IPS-18c (cell line): ENCODE results near the gene INPP5K.
"Not testable (repeated sequence)": the region's sequence is repeated elsewhere in the genome, so short reads cannot be mapped to it uniquely, and the experiment has no call there.

Source experiments
- H3K4me3 ChIP-seq: 2 replicates; pipeline ENCODE4 v1.7.0; 2013; ENCODE audit warnings: low read depth, mild to moderate bottlenecking, low read length, moderate library complexity; ENCODE audit not compliant: insufficient read depth
- H3K9me3 ChIP-seq: one replicate; pipeline ENCODE4 v1.6.1; 2013; ENCODE audit warnings: mild to moderate bottlenecking, low read length, moderate library complexity; ENCODE audit not compliant: control insufficient read depth, insufficient read depth

Gene INPP5K

DNA sequence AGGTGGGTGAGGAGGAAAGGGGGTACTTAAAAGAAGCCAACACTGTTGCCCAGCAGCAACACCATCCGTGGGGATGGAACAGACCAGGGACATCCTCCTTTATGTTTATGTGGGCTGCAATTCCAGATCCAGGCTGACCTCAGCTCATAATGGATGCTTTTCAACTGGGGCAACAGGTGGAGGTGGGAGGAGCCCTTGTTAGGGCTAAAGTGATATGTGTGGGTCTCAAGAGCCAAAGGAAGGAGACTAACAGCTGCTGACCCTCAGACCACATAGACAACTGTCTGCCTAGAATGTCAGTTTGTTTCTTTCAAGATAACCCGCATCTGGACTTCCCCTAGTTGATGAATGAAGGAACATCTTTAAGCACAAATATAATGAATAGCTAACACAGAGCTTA is 2.0 kb upstream of the INPP5K start:
- Histone ChIP-seq H3K4me3 (no peak overlapping the region), H3K9me3 (no peaks in the 10 kb centered on the region)

DNA sequence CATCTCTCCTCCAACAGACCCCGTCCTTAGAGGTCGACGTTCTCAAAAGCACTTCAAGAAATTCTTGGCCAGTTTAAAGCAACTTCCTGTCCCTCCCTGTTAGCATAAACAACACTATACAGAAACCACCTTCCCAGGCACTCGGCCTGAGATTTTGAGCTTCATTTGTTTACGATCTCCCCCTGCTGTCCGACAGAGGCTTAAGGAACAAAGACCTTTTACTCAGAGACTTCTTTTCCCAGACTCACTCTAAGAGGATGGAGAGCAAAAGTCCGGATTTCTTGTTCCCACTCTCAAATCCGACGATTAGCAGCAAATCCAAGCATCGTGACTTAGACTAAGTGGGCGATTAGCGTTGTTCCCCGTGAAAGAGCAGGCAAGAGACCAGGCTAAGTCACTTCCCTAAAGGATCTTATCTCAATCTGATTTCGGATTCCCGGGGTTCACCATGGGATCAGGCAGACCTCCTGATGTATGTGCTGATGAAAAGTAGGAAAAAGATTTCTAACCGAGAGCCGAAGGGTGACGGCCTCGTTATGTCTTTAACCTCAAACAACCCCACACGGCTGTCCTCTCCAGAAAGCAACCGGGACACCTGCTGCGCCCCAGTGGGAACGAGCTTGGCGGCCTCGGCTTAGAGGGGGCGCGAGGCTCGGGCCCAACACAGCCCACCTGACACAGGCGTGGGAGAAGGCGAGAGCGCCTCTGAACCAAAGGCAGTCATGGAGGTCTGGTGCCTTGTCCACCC is 598 bp downstream of the INPP5K start:
- Histone ChIP-seq H3K9me3 (no peaks in the 10 kb centered on the region), H3K4me3 (peak overlapping the region; percentile 91)

DNA sequence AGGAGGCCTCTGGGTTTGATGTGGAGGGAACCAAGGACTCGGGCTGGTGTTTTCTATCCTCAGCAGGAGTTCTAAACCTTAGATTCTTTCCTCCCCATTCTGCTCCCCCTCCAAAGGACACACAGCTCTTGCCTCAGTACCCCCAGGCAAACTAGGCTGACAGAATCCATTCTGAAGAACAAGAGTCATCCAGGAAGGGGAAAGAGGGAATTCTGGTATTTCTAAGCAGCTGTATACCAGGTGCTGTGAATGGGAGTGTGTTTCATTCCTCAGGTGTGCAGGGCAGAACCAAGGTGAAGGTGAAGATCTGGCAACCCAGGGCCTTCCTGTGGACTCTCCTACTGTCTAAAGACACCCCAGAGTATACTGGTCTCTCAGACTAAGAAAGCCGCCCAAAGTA is 4.1 kb downstream of the INPP5K start:
- H3K9me3 ChIP-seq: no peaks in the 10 kb centered on the region
- no peak overlapping the region for H3K4me3 ChIP-seq

DNA sequence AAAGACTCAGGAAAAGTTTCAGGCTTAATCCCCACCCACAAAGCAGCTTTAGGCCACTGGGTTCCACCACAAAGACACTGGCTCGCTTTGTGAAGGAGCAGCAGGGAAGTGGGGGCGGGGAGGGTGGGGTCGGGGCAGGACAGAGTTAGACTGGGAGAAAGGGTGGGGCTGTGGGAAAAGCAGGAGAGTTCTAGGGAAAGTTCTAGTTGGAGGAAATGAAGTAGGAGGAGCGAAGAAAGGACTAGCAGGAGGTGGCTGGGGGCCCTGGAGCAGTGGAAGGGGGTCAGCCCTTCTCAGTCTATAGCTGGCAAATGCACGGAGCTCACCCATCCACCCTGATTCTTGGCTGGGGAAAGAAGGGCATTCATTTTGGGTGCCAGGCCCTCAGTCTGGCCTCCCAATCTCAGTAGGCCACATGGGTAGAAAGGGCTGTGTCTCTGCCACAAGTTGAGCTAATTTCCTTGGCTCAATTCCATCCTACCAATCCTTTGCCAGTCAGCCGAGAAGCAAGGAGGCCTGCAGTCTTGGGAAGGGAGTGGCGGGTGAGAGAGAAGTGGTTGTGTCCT is 4.6 kb downstream of the INPP5K start:
- Histone ChIP-seq H3K4me3 (no peak overlapping the region), H3K9me3 (no peaks in the 10 kb centered on the region)

DNA sequence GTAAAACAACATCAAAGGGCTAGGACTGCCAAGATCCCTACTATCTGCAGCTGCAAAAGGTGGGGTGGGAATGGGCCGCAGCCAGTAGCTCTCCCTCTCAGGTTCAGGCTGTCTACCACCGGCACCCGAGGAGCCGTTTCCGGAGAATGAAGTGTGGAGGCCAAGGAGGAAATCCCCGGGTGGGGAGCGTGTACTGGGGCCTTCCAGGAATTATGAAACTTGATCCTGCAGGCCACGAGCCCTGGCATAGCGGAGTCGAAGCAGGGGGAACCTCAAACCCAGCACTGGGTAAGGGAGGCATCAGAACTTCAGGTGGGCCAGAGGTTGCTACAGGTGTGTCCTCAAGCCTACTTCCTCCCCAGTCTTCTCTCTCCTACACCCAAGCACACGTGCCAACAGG is 5.1 kb downstream of the INPP5K start:
- Histone ChIP-seq H3K4me3 (no peak overlapping the region), H3K9me3 (no peaks in the 10 kb centered on the region)

DNA sequence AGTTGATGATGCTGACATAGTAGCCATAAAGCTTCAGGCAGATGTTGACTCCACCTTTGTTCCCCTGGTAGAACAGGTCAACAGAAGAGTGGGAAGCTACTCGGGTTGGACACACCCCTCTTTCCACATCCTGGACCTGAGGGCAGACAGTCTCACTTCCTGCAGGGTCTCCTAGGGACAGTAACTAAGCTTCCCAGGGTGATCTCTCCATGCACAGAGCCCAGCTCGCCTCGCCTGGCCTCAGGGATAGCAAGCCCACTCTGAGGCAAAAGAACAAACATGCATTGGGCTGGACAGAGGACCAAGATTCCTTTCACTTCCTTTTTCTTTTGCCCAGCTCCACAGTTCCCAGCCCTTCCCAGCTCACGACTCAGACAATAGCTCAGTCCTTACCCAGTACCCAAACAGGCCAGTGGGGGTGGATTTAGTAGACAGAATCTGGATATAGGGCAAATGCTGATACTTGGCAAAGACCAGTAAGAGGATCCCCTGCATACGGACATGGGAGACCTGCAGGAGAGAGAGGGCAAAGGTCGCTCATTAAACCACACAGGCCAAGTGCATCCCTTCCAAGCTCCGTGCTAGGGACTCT is 7.0 kb downstream of the INPP5K start:
- H3K9me3 ChIP-seq: no peaks in the 10 kb centered on the region
- no peak overlapping the region for H3K4me3 ChIP-seq

DNA sequence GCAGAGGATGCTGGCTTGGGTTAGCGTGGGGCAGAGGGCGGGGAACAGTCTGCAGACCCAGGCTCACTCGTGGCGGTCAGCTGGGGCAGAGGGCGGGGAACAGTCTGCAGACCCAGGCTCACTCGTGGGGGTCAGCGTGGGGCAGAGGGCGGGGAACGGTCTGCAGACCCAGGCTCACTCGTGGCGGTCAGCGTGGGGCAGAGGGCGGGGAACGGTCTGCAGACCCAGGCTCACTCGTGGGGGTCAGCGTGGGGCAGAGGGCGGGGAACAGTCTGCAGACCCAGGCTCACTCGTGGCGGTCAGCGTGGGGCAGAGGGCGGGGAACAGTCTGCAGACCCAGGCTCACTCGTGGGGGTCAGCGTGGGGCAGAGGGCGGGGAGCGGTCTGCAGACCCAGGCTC is 7.7 kb downstream of the INPP5K start:
- not testable (repeated sequence) for H3K9me3 ChIP-seq, H3K4me3 ChIP-seq

DNA sequence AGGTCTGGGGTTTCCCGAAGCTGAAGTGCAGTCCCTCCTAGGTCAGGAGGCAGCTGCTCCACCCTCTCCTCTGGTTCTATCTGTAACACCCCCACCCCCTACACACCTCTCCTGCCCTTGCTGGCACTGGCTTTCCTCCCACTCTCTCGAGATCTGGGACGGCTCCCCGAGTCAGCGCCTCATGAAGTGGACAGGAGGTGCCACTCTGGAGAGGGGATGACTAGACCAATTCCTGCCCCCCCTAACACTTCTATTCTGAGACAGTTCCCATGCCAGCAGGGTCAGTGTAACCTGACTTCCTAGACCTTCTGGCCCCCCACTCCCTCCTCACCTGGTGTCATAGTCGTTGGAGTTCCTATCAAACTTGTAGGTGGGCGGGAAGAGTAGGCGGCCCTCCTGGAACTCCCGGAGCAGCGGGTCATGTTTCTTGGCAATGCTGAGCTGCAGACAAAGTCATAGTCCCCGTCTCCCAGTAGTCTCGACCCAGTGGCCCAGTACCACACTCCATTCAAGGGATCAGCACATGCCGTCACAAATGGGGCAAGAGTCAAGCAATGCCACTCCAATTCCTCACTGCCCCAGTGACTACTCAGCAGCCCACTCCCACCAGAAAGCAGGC is 9.7 kb downstream of the INPP5K start:
- Histone ChIP-seq H3K4me3 (no peak overlapping the region), H3K9me3 (no peaks in the 10 kb centered on the region)

DNA sequence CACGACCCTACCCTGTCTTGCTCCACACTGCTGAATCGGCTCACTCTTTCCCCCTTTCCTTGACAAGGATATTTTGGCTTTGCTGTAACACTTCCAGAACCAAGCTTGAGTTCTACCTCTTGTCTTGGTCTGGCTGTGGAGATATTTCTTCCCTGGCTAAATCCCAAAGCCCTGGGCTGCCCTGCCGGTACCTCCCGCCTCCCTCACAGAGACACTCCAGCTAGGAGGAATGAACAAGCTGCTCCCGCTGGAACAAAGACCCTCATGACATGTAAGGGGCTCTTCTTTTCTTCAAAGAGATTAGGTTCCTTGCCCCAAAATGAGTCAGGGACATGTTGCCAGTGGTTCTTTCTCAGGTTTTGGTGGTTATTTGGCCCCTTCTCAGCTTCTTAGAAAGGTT is 10.8 kb downstream of the INPP5K start:
- Histone ChIP-seq H3K4me3 (no peak overlapping the region), H3K9me3 (no peaks in the 10 kb centered on the region)

DNA sequence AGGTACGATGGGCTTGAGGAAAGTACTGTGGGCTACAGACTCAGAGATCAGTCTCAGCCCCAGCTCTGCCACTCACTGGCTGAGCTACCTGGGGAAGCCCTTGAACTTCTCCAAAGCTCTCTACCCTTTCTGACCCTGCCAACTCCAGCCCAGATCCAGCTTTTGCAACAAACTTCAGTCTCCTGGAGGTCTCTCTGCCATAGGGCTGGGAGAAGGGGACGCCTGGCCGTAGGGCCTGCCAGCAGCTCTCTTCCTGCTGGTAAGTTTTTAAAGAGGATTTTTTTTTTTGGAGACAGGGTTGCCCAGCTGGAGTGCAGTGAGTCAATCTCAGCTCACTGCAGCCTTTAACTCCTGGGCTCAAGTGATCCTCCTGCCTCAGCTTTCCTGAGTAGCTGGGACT is 11.5 kb downstream of the INPP5K start:
- no peak overlapping the region for H3K4me3 ChIP-seq
- H3K9me3 ChIP-seq: no peaks in the 10 kb centered on the region

DNA sequence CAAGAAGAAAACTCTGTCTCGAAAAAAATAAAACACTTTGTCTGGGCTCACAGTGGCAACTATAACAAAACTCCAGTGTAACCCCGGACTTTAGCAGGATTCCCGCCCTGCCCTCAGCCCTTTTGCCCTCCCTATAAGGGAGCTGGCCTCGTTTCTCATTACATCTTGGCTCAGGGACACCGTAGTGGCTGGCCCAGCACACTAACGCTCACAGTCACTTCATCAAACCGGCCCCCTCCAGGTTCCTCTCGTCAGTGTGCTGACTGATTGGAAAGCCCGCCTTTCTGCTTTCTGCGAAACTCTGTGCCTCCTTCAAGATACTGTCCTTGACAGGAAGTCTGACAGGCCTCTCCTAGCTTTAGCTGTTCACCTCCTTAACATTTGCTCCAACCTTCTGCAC is 12.7 kb downstream of the INPP5K start:
- no peaks in the 10 kb centered on the region for H3K9me3 ChIP-seq

DNA sequence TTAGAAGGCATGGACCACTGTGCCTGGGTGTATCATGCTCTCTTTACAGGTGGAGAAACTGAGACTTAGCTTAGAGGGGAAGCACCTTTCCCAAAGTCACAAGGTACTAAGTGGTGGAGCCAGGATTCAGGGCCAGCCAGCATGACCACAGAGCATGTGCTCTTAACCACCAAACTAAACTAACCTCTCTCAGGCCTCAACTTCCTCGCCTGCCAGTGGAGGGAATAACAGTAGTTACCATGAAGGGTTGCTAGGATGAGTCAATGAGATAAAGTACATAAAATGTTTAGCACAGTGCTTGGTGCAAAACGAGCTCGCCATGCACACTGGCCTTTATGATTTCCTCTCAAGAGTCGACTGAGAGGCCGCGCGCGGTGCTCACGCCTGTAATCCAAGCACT is 17.5 kb downstream of the INPP5K start:
- no peak overlapping the region for H3K4me3 ChIP-seq
- H3K9me3 ChIP-seq: no peaks in the 10 kb centered on the region

More for the DNA sequence above, 12.7 kb downstream of the INPP5K start:
- H3K4me3 ChIP-seq: no peak overlapping the region

DNA sequence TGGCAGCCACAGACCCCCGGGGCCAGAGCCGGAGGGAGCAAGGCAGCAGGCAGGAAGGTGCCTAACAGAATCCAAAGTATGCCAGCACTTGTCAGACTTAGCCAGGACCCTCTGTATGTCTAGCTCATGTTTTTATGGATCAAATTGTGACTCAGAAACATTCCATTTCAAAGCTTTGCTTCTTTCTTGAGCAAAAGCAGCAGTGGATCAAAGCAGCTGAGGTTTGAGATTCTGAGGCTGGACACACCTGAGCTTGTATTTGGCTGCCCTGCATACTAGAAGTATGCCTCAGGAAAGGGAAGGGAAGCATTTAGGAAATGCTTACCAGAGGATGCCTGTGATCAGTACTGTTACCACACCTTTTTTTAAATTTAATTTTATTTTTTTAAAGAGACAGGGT is 18.2 kb downstream of the INPP5K start:
- Histone ChIP-seq H3K9me3 (no peaks in the 10 kb centered on the region), H3K4me3 (no peak overlapping the region)

DNA sequence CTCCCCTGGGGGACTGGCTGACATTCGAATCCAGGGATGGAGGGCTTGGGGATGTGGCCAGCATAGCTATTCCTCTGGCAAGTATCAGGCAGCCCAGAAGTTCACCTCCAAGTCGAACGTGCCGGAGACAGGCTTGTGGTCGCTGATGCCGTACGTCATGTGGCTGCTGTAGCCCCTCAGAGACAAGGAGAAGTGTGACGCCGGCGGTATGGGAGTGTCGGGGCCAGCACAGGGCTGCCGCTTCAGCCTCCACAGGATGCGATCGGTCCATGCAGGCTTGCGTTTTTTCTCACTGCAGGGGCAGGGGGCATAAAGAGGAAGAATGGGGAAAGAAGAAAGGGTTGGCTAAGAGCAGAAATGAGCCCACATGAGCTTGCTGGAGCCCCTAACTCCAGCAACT is 18.6 kb downstream of the INPP5K start:
- Histone ChIP-seq H3K4me3 (no peak overlapping the region), H3K9me3 (no peaks in the 10 kb centered on the region)

DNA sequence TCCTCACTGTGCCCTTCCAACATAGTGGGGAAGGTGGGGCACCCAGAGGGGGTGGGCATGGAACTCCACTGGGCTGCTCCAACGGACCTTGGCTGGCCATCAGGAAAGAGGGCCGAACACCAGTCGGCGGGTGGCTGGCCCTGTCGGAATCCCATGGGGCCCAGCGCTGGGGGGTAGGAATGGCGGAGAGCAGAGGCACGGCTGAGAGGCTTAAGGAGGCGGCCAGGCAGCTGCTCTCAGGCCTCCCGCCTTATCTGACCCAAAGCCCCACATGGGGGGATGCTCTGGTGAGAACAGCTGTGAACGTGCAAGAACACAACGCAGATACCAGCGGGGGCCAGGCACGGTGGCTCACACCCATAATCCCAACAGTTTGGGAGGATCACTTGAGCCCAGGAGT is 19.5 kb downstream of the INPP5K start:
- H3K9me3 ChIP-seq: no peaks in the 10 kb centered on the region
- no peak overlapping the region for H3K4me3 ChIP-seq

DNA sequence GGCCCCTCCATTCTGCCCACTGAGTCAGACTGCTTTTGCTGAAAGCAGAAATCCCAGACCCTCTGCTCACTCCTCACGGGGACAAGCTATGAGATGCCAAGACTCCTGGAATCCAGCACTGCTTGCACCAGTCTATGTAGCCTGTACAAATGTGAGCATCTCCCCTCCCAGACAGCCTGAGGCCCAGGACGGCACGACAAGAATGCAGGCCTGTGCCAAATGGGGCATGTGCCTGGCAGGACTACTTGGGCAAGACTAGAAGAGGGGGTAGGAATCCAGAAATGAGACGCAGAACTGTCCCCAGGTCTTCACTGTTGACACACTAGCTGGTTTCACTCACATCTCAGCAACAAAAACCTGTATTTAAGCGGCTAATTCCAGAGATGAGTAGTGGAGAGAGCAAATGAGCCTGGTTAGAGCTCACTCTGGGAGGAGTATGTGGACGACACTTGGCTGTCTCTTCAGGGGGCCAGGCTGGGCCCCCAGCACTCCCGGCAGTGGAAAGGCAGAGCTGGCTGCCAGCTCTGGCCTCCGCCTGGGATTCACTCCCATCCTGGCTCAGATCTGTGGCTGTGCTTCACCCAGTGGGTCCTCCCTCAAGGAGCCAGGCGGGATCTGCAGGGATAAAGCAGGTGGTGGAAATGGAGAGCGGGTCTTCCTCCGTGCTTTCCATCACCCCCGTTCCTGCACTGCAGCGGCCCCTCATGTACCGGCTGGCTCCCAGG is 21.0 kb downstream of the INPP5K start:
- Histone ChIP-seq H3K4me3 (no peak overlapping the region), H3K9me3 (no peaks in the 10 kb centered on the region)

DNA sequence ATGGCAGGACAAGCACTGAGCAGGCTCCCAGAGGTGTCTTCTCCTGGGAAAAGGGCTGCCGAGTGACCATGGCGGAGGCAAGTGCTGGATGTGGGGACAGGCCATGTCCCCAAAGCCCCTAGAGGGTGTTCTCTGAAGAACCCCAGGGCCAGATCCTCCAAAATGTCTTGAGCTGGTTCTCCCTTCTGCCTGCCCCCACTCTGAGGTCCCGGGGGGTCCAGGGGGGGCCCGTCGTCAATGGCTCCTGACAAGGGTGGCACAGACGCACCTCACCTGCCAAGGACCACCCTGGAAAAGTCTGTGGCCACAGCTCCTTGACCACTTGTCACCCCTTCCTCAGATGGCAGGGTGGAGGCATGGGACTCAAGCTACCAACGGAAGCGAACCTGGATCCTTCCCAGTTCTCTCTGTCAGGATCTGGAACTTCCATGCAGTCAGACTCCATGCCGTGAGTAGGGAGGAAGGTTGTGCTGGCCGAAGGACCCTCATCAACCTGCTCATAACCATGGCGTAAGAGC is 21.6 kb downstream of the INPP5K start:
- H3K4me3 ChIP-seq: no peak overlapping the region

More for the DNA sequence above, 21.6 kb downstream of the INPP5K start:
- H3K9me3 ChIP-seq: no peaks in the 10 kb centered on the region
